ENCODE results near the gene PDE4B.
"Not testable (repeated sequence)": the region's sequence is repeated elsewhere in the genome, so short reads cannot be mapped to it uniquely, and the experiment has no call there.

Gene PDE4B

GRCh38 chr1:66069976-66070876 is 277.5 kb downstream of the PDE4B start:
- no peak for DNase-seq

- no peak for DNase-seq
These were observed 280.7 kb downstream of the PDE4B start for GRCh38 chr1:66073388-66073787.

GRCh38 chr1:66074147-66074546 is 281.5 kb downstream of the PDE4B start:
- DNase-seq = no peak

GRCh38 chr1:66078412-66078811 is 285.7 kb downstream of the PDE4B start:
- no peak for DNase-seq

- no peak for DNase-seq
These were observed 290.3 kb downstream of the PDE4B start for GRCh38 chr1:66083003-66083402.

- no peak for DNase-seq
These were observed 291.7 kb downstream of the PDE4B start for GRCh38 chr1:66084442-66084841.

GRCh38 chr1:66085600-66085999 is 292.9 kb downstream of the PDE4B start:
- DNase-seq = no peak

GRCh38 chr1:66088787-66089186 is 296.1 kb downstream of the PDE4B start:
- no peak for DNase-seq

- DNase-seq = no peak
These were observed 298.3 kb downstream of the PDE4B start for GRCh38 chr1:66090859-66091457.

GRCh38 chr1:66095190-66095589 is 302.5 kb downstream of the PDE4B start:
- DNase-seq = no peak

- not testable (repeated sequence) for DNase-seq
These were observed 308.3 kb downstream of the PDE4B start for GRCh38 chr1:66100959-66101358.

- DNase-seq = not testable (repeated sequence)
These were observed 311.4 kb downstream of the PDE4B start for GRCh38 chr1:66104076-66104475.

GRCh38 chr1:66108624-66109023 is 315.9 kb downstream of the PDE4B start:
- no peak for DNase-seq

- DNase-seq = no peak
These were observed 320.2 kb downstream of the PDE4B start for GRCh38 chr1:66112744-66113400.

GRCh38 chr1:66119148-66119547 is 326.5 kb downstream of the PDE4B start:
- DNase-seq = no peak

GRCh38 chr1:66124670-66125069 is 332.0 kb downstream of the PDE4B start:
- DNase-seq = no peak

- not testable (repeated sequence) for DNase-seq
These were observed 335.9 kb downstream of the PDE4B start for GRCh38 chr1:66128641-66129040.

- DNase-seq = no peak
These were observed 339.6 kb downstream of the PDE4B start for GRCh38 chr1:66132324-66132723.

GRCh38 chr1:66134004-66134403 is 341.3 kb downstream of the PDE4B start:
- no peak for DNase-seq

- no peak for DNase-seq
These were observed 342.5 kb downstream of the PDE4B start for GRCh38 chr1:66135161-66135560.

GRCh38 chr1:66136423-66136822 is 343.7 kb downstream of the PDE4B start:
- DNase-seq = not testable (repeated sequence)

GRCh38 chr1:66137235-66137634 is 344.5 kb downstream of the PDE4B start:
- DNase-seq = no peak

- DNase-seq = no peak
These were observed 345.9 kb downstream of the PDE4B start for GRCh38 chr1:66138613-66139012.

- DNase-seq = no peak
These were observed 347.4 kb downstream of the PDE4B start for GRCh38 chr1:66140072-66140471.

Measured in NCI-H1694 (cell line).